Peyer's patch (tissue), 4 donors: ENCODE data around the gene APOL2. TPM values are rescaled to one million over a fixed set of nuclear protein-coding genes. Genes with fewer than 3 reads are reported as not detected.

ENCODE experiments used
- DNase-seq, 3 donors: peaks; one replicate each; pipeline ENCODE4 v3.0.0-alpha.2; 2017 to 2019
- H3K27ac ChIP-seq, 4 donors: fragments of 200-600 bp; sonication (generic); one replicate each; pipeline ENCODE4 v1.5.1; 2016 to 2019
- H3K27me3 ChIP-seq, 2 donors: fragments of 200-600 bp; sonication (generic); one replicate each; pipeline ENCODE4 v1.5.1; 2019
- H3K36me3 ChIP-seq, 3 donors: fragments of 200-600 bp; sonication (generic); one replicate each; pipeline ENCODE4 v1.5.1; 2016 to 2019
- H3K4me1 ChIP-seq, 4 donors: fragments of 200-600 bp; sonication (generic); one replicate each; pipeline ENCODE4 v1.5.1; 2016 to 2019
- H3K4me3 ChIP-seq, 4 donors: fragments of 200-600 bp; sonication (generic); 1 replicate in 3 of 4; 2 replicates in 1 of 4; pipeline ENCODE4 v1.5.1; 2016 to 2019; ENCODE audit warnings: mild to moderate bottlenecking in 1 of 4
- H3K9me3 ChIP-seq, 4 donors: fragments of 200-600 bp; sonication (generic); one replicate each; pipeline ENCODE4 v1.5.1; 2016 to 2019; ENCODE audit warnings: mild to moderate bottlenecking in 1 of 4
- CTCF ChIP-seq, 6 experiments: fragments of 450-650 bp in 4 of 6; fragments of 200-600 bp in 2 of 6; sonication (generic) in 1 of 6; IDR thresholded peaks; one replicate each; pipeline ENCODE4 v1.5.1; 2017 to 2019; ENCODE audit warnings: antibody characterized with exemption in 6 of 6, mild to moderate bottlenecking in 3 of 6, moderate library complexity in 1 of 6
- POLR2A ChIP-seq, 2 donors: fragments of 450-650 bp; IDR thresholded peaks; one replicate each; pipeline ENCODE4 v1.5.1; 2017; ENCODE audit warnings: antibody characterized with exemption in 2 of 2, mild to moderate bottlenecking in 2 of 2, moderate library complexity in 2 of 2
- total RNA-seq, 4 donors: library from RNA; depleted of rRNA; stranded (reverse); fragments of >200 nt; gene quantifications; one replicate each; pipeline ENCODE4 v1.1.0, GENCODE V29; 2016

The APOL2 gene
- 10 to 100 TPM; 48.7 to 55.2 (median 52.3) TPM for total RNA-seq

GRCh38 chr22:36239401-36240171 is at the start of gene APOL2:
TSS of gene APOL2 (minus strand) at chr22:36239527. CDS start at chr22:36233162, 6,365 bp downstream.
- Histone ChIP-seq H3K4me1 (peaks cover 0 to 40% (median 14%) of the 10 kb centered on the region in 4 donors), H3K4me3 (peak within 1 kb of the TSS; percentile 46 to 83 (median 62)), H3K36me3 (peaks cover 0 to 4% (median 0%) of the 10 kb centered on the region in 3 donors), H3K27ac (peak within 1 kb of the TSS; percentile 84 to 98 (median 93)), H3K9me3 (no peaks in the 10 kb centered on the region), H3K27me3 (no peaks in the 10 kb centered on the region)
- TF ChIP-seq CTCF (IDR thresholded peaks at IDR 0.05), result peak; percentile 42 to 82 (median 72)
- TF ChIP-seq POLR2A (IDR thresholded peaks at IDR 0.05), result peak; percentile 91 to 92
- DNase-seq, result peak; percentile 89 to 96 (median 93)

- peaks cover 0 to 5% (median 0%) of the 10 kb centered on the region in 4 donors for H3K4me1 ChIP-seq
- peak in 1 of 3 donors; percentile 45 for DNase-seq
- H3K4me3 ChIP-seq, result no peak overlapping the region
- peaks cover 0 to 93% (median 5%) of the 10 kb centered on the region in 3 donors for H3K36me3 ChIP-seq
- TF ChIP-seq POLR2A (IDR thresholded peaks at IDR 0.05) (no peak), CTCF (IDR thresholded peaks at IDR 0.05) (no peak)
- H3K27ac ChIP-seq, result no peak overlapping the region
- no peaks in the 10 kb centered on the region for H3K9me3 ChIP-seq
- no peaks in the 10 kb centered on the region for H3K27me3 ChIP-seq
These were observed 49.5 kb upstream of the APOL2 start for GRCh38 chr22:36288571-36289405.

GRCh38 chr22:36287881-36288515 is 48.7 kb upstream of the APOL2 start:
- peak in 1 of 3 donors; percentile 50 for DNase-seq
- no peak overlapping the region for H3K27ac ChIP-seq
- peaks cover 0 to 93% (median 4%) of the 10 kb centered on the region in 3 donors for H3K36me3 ChIP-seq

GRCh38 chr22:36286096-36286957 is 47.0 kb upstream of the APOL2 start:
- peaks cover 0 to 5% (median 0%) of the 10 kb centered on the region in 4 donors for H3K4me1 ChIP-seq
- H3K36me3 ChIP-seq, result peaks cover 0 to 93% (median 0%) of the 10 kb centered on the region in 3 donors
- H3K27ac ChIP-seq, result peak overlapping the region in 3 of 4 donors; percentile 31 to 68 (median 59)
- H3K9me3 ChIP-seq, result no peaks in the 10 kb centered on the region
- peak in 2 of 3 donors; percentile 82 to 83 for DNase-seq
- H3K4me3 ChIP-seq, result no peak overlapping the region
- H3K27me3 ChIP-seq, result no peaks in the 10 kb centered on the region
- peak; percentile 60 to 87 (median 79) for TF ChIP-seq CTCF (IDR thresholded peaks at IDR 0.05)
- no peak for TF ChIP-seq POLR2A (IDR thresholded peaks at IDR 0.05)

More at GRCh38 chr22:36287881-36288515, 48.7 kb upstream of the APOL2 start:
- H3K4me3 ChIP-seq, result no peak overlapping the region
- H3K27me3 ChIP-seq, result no peaks in the 10 kb centered on the region
- no peaks in the 10 kb centered on the region for H3K9me3 ChIP-seq
- H3K4me1 ChIP-seq, result peaks cover 0 to 5% (median 0%) of the 10 kb centered on the region in 4 donors
- TF ChIP-seq POLR2A (IDR thresholded peaks at IDR 0.05), result no peak
- no peak for TF ChIP-seq CTCF (IDR thresholded peaks at IDR 0.05)
